Thoracic aorta (tissue), 2 donors: ENCODE data around the gene CACNA2D3. TPM values are rescaled to one million over a fixed set of nuclear protein-coding genes. Genes with fewer than 3 reads are reported as not detected.

ENCODE experiments used
- ATAC-seq: fragments of 150-250 bp; one replicate; pipeline ENCODE4 v1.8.0; 2017; ENCODE audit warnings: low read depth; ENCODE audit not compliant: insufficient number of reproducible peaks, low FRiP score
- DNase-seq: peaks from one replicate; pipeline ENCODE4 v3.0.0-alpha.2; 2020; ENCODE audit warnings: low spot score
- H3K27ac ChIP-seq, 2 donors: fragments of 200-600 bp; sonication (generic); 1 replicate in 1 of 2; 2 replicates in 1 of 2; pipeline ENCODE4 v1.5.1; 2016; ENCODE audit warnings: mild to moderate bottlenecking in 2 of 2, moderate library complexity in 2 of 2
- H3K27me3 ChIP-seq: fragments of 200-600 bp; sonication (generic); replicated peaks from 2 replicates; pipeline ENCODE4 v1.6.0; 2016; ENCODE audit warnings: mild to moderate bottlenecking; ENCODE audit not compliant: insufficient read depth
- H3K36me3 ChIP-seq: fragments of 200-600 bp; sonication (generic); one replicate; pipeline ENCODE4 v1.5.1; 2016
- H3K4me1 ChIP-seq, 2 donors: fragments of 200-600 bp; sonication (generic); 1 replicate in 1 of 2; 2 replicates in 1 of 2; pipeline versions ENCODE4 v1.5.1 to v1.6.0; 2016; ENCODE audit warnings: low read depth in 2 of 2, mild to moderate bottlenecking in 1 of 2; ENCODE audit not compliant: control insufficient read depth in 1 of 2
- H3K4me3 ChIP-seq: fragments of 200-600 bp; sonication (generic); 2 replicates; pipeline ENCODE4 v1.5.1; 2016; ENCODE audit warnings: mild to moderate bottlenecking
- H3K9me3 ChIP-seq: fragments of 200-600 bp; sonication (generic); 2 replicates; pipeline ENCODE4 v1.5.1; 2016
- total RNA-seq, 2 donors: library from RNA; depleted of rRNA; stranded (reverse); fragments of >200 nt; gene quantifications; one replicate each; pipeline versions ENCODE4 v1.1.0 to v1.2.3, GENCODE V29; 2016
- TF ChIP-seq, protein P1 (sequence below): fragments of 200-600 bp; sonication (generic); IDR thresholded peaks from one replicate; pipeline ENCODE4 v1.5.1; 2019; ENCODE audit warnings: antibody characterized with exemption

CACNA2D3 gene
- total RNA-seq, 2 donors from 2014 or later: 3.2 to 4.0 TPM

DNA sequence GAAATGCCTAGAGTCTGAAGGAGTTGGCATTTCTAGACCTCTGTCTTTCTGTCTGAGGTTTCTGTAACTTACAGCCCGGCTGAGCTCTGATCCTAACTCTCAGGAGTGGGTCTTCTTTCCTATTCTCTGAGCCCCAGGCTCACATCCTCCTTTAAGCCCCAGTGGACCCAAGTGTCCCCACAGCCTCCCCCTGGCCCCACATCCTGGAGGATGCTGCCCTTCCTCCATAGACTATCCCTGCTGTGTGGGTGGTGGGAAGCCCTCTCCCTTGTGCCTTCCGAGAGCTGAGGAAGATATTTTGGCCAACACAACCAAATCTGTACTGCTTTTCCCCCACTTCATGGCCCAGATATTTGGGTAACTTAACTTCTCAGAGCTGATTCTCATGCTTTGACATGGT, 654.2 kb downstream of the CACNA2D3 start:
- TF ChIP-seq, protein P1, sequence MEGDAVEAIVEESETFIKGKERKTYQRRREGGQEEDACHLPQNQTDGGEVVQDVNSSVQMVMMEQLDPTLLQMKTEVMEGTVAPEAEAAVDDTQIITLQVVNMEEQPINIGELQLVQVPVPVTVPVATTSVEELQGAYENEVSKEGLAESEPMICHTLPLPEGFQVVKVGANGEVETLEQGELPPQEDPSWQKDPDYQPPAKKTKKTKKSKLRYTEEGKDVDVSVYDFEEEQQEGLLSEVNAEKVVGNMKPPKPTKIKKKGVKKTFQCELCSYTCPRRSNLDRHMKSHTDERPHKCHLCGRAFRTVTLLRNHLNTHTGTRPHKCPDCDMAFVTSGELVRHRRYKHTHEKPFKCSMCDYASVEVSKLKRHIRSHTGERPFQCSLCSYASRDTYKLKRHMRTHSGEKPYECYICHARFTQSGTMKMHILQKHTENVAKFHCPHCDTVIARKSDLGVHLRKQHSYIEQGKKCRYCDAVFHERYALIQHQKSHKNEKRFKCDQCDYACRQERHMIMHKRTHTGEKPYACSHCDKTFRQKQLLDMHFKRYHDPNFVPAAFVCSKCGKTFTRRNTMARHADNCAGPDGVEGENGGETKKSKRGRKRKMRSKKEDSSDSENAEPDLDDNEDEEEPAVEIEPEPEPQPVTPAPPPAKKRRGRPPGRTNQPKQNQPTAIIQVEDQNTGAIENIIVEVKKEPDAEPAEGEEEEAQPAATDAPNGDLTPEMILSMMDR: no peak

DNA sequence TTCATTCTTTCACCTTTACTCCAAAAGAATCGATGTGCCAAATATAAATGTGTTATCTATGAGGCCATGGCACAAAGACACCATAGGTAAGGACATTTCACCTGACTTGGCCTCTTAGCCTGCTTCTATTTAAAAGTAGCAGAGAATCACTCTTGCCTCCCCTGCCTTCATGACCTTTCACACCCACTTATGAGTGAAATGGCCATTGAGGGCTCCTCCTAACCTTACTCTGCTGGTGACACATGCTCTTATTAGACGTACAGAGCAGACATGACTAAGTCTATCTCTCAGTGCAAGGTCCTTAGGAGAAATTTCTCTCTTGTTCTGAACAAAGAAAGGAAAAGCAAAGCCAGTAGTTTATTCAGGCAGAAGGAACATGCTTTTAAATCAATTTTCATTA, 654.8 kb downstream of the CACNA2D3 start:
- TF ChIP-seq, protein P1: no peak
- ATAC-seq (no peak), DNase-seq (no peak)
- Histone ChIP-seq H3K27me3 (no peaks in the 10 kb centered on the region), H3K9me3 (no peaks in the 10 kb centered on the region), H3K4me1 (peaks cover 0 to 7% of the 10 kb centered on the region in 2 donors), H3K27ac (no peak overlapping the region), H3K4me3 (no peak overlapping the region), H3K36me3 (no peaks in the 10 kb centered on the region)

More for the DNA sequence above, 654.2 kb downstream of the CACNA2D3 start:
- ATAC-seq: no peak
- H3K4me1 ChIP-seq: peaks cover 0 to 5% of the 10 kb centered on the region in 2 donors
- H3K36me3 ChIP-seq: no peaks in the 10 kb centered on the region
- no peak overlapping the region for H3K4me3 ChIP-seq
- no peaks in the 10 kb centered on the region for H3K27me3 ChIP-seq
- H3K9me3 ChIP-seq: no peaks in the 10 kb centered on the region
- DNase-seq: no peak
- no peak overlapping the region for H3K27ac ChIP-seq

DNA sequence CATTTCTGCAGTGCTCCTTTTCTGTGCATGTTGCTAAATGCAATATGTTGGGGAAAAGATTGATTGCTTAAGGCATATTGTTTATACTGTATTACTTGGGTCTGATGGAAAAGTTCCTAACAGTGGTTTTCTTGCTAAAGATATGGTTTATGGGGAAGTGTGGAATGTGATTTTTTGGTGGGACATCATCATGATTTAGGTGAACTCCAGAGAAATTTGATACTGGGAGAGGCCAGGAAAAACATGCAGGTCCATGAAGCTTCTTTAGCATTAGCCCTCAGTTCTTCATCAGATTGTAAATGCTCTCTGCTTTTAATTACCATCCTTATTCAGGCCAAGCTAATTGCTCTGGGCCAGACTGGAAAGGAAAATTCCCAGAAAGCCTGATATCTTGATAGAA, 658.0 kb downstream of the CACNA2D3 start:
- no peak for ATAC-seq
- no peak overlapping the region for H3K4me3 ChIP-seq
- TF ChIP-seq, protein P1: no peak
- no peaks in the 10 kb centered on the region for H3K27me3 ChIP-seq
- DNase-seq: no peak
- H3K36me3 ChIP-seq: no peaks in the 10 kb centered on the region
- peaks cover 0 to 7% of the 10 kb centered on the region in 2 donors for H3K4me1 ChIP-seq
- no peaks in the 10 kb centered on the region for H3K9me3 ChIP-seq
- no peak overlapping the region for H3K27ac ChIP-seq

DNA sequence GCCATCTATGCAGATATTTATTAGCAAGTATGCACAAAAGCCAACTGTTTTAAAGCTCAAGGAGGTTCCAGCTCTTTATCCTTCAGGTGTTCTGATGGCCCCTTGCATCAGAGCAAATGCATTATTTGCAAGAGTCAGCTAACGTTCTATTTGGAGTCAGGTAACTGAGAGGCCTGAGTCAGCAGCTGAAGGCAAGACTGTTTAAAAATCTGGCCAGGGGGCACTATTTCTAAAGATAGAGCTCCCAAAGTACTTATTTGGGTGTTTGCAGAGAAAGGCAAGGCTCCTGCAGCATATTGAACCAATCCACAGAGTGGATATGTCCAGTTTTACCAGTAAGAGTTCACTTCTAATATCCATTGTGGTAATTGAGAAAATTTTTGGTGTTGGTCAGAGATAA, 659.4 kb downstream of the CACNA2D3 start:
- Histone ChIP-seq H3K9me3 (no peaks in the 10 kb centered on the region), H3K27me3 (no peaks in the 10 kb centered on the region), H3K4me3 (no peak overlapping the region), H3K4me1 (peaks cover 0 to 7% of the 10 kb centered on the region in 2 donors), H3K27ac (no peak overlapping the region), H3K36me3 (no peaks in the 10 kb centered on the region)
- ATAC-seq: no peak
- TF ChIP-seq, protein P1: no peak
- no peak for DNase-seq

DNA sequence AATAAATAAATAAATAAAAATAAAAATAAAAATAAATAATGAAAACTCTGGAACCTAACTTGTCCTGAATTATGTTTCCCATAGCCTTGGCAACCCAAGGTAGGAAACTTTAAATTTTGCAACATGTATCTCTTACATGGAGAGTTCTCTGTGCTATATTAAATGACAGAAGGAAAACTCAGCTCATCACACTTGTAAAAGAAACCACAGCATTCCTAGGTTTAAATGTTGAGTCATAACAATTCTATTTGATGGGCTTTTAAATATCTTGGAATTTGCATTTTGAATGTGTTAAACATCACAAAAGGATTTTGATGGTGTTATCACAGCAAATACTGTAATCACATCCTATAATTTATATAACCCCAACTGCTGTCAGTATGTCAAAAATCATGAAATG, 661.3 kb downstream of the CACNA2D3 start:
- no peaks in the 10 kb centered on the region for H3K36me3 ChIP-seq
- peaks cover 5% of the 10 kb centered on the region for H3K9me3 ChIP-seq
- peaks cover 0 to 7% of the 10 kb centered on the region in 2 donors for H3K4me1 ChIP-seq
- H3K4me3 ChIP-seq: no peak overlapping the region
- no peak overlapping the region for H3K27ac ChIP-seq
- ATAC-seq (no peak), DNase-seq (no peak)
- TF ChIP-seq, protein P1: no peak
- H3K27me3 ChIP-seq: no peaks in the 10 kb centered on the region
